ENCODE results near the gene PRKN. TPM values are rescaled to one million over a fixed set of nuclear protein-coding genes. Genes with fewer than 3 reads are reported as not detected.

PRKN gene
- total RNA-seq, 1 experiment from 2014 or later, result 0.34 TPM

GRCh38 chr6:161446949-161447348 lies 1280.6 kb downstream of the PRKN start:
- Mint-ChIP-seq H3K4me1 (ENCODE audit: low read depth, unreplicated experiment) (no peaks in the 10 kb centered on the region), H3K27me3 (ENCODE audit: insufficient read depth, unreplicated experiment) (no peaks in the 10 kb centered on the region), H3K36me3 (ENCODE audit: insufficient read depth, unreplicated experiment) (no peaks in the 10 kb centered on the region), H3K27ac (ENCODE audit: unreplicated experiment) (no peak overlapping the region), H3K4me3 (ENCODE audit: unreplicated experiment) (no peak overlapping the region), H3K9me3 (ENCODE audit: unreplicated experiment) (no peaks in the 10 kb centered on the region)
- Histone ChIP-seq H3K9me3 (no peaks in the 10 kb centered on the region), H3K36me3 (ENCODE audit: control insufficient read depth, insufficient read depth, low read length) (no peaks in the 10 kb centered on the region), H3K4me1 (no peaks in the 10 kb centered on the region), H3K4me3 (ENCODE audit: low read depth, low read length) (no peak overlapping the region), H3K27me3 (replicated peaks; ENCODE audit: control insufficient read depth, insufficient read depth, low read length) (no peaks in the 10 kb centered on the region)
- ChIA-PET POLR2A (no interaction called here), CTCF (no interaction called here)
- intact Hi-C loops (cut with micrococcal nuclease; ENCODE audit: unreplicated experiment), result no loop called here
- TF ChIP-seq, protein P1, sequence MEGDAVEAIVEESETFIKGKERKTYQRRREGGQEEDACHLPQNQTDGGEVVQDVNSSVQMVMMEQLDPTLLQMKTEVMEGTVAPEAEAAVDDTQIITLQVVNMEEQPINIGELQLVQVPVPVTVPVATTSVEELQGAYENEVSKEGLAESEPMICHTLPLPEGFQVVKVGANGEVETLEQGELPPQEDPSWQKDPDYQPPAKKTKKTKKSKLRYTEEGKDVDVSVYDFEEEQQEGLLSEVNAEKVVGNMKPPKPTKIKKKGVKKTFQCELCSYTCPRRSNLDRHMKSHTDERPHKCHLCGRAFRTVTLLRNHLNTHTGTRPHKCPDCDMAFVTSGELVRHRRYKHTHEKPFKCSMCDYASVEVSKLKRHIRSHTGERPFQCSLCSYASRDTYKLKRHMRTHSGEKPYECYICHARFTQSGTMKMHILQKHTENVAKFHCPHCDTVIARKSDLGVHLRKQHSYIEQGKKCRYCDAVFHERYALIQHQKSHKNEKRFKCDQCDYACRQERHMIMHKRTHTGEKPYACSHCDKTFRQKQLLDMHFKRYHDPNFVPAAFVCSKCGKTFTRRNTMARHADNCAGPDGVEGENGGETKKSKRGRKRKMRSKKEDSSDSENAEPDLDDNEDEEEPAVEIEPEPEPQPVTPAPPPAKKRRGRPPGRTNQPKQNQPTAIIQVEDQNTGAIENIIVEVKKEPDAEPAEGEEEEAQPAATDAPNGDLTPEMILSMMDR (IDR thresholded peaks at IDR 0.05; ENCODE audit: insufficient read depth in 1 of 2, low read depth in 1 of 2, low read length in 1 of 2, severe bottlenecking in 1 of 2, unreplicated experiment in 1 of 2), result no peak
- no TSS peak for BruUV-seq (replicated peaks)
- DNase-seq, result no peak

- Mint-ChIP-seq H3K27ac (ENCODE audit: unreplicated experiment) (no peak overlapping the region), H3K9me3 (ENCODE audit: unreplicated experiment) (no peaks in the 10 kb centered on the region), H3K4me3 (ENCODE audit: unreplicated experiment) (no peak overlapping the region), H3K27me3 (ENCODE audit: insufficient read depth, unreplicated experiment) (no peaks in the 10 kb centered on the region), H3K4me1 (ENCODE audit: low read depth, unreplicated experiment) (no peaks in the 10 kb centered on the region), H3K36me3 (ENCODE audit: insufficient read depth, unreplicated experiment) (no peaks in the 10 kb centered on the region)
- Histone ChIP-seq H3K27me3 (replicated peaks; ENCODE audit: control insufficient read depth, insufficient read depth, low read length) (no peaks in the 10 kb centered on the region), H3K36me3 (ENCODE audit: control insufficient read depth, insufficient read depth, low read length) (no peaks in the 10 kb centered on the region), H3K4me3 (ENCODE audit: low read depth, low read length) (no peak overlapping the region), H3K4me1 (no peaks in the 10 kb centered on the region), H3K9me3 (no peaks in the 10 kb centered on the region)
- no peak for DNase-seq
- TF ChIP-seq, protein P1 (IDR thresholded peaks at IDR 0.05; ENCODE audit: insufficient read depth in 1 of 2, low read depth in 1 of 2, low read length in 1 of 2, severe bottlenecking in 1 of 2, unreplicated experiment in 1 of 2), result no peak
- ChIA-PET CTCF (no interaction called here), POLR2A (interaction anchor here (0.6 kb wide), 1 partner anchor 454 kb away, joined by 7 read pairs; no protein-coding TSS in a partner anchor)
- intact Hi-C loops (cut with micrococcal nuclease; ENCODE audit: unreplicated experiment), result no loop called here
- no TSS peak for BruUV-seq (replicated peaks)
Observed at GRCh38 chr6:161446296-161446925, 1281.2 kb downstream of the PRKN start.

GRCh38 chr6:161445021-161445799 lies 1282.4 kb downstream of the PRKN start:
- TF ChIP-seq, protein P1 (IDR thresholded peaks at IDR 0.05; ENCODE audit: insufficient read depth in 1 of 2, low read depth in 1 of 2, low read length in 1 of 2, severe bottlenecking in 1 of 2, unreplicated experiment in 1 of 2), result no peak
- Mint-ChIP-seq H3K27me3 (ENCODE audit: insufficient read depth, unreplicated experiment) (no peaks in the 10 kb centered on the region), H3K4me3 (ENCODE audit: unreplicated experiment) (no peak overlapping the region), H3K36me3 (ENCODE audit: insufficient read depth, unreplicated experiment) (peaks cover 4% of the 10 kb centered on the region), H3K9me3 (ENCODE audit: unreplicated experiment) (no peaks in the 10 kb centered on the region), H3K4me1 (ENCODE audit: low read depth, unreplicated experiment) (no peaks in the 10 kb centered on the region), H3K27ac (ENCODE audit: unreplicated experiment) (no peak overlapping the region)
- ChIA-PET CTCF (no interaction called here), POLR2A (no interaction called here)
- Histone ChIP-seq H3K9me3 (no peaks in the 10 kb centered on the region), H3K4me1 (no peaks in the 10 kb centered on the region), H3K27me3 (replicated peaks; ENCODE audit: control insufficient read depth, insufficient read depth, low read length) (no peaks in the 10 kb centered on the region), H3K4me3 (ENCODE audit: low read depth, low read length) (no peak overlapping the region), H3K36me3 (ENCODE audit: control insufficient read depth, insufficient read depth, low read length) (no peaks in the 10 kb centered on the region)
- intact Hi-C loops (cut with micrococcal nuclease; ENCODE audit: unreplicated experiment), result no loop called here
- DNase-seq, result no peak
- no TSS peak for BruUV-seq (replicated peaks)
